HG03159 (cell line): ENCODE results near the gene RDH14.

Experiments
- ATAC-seq: cut with Tn5 transposase; IDR thresholded peaks from one replicate; pipeline ENCODE4 v1.9.1; 2021; ENCODE audit warnings: mild to moderate bottlenecking, moderate library complexity; ENCODE audit not compliant: unreplicated experiment

The RDH14 gene

GRCh38 chr2:18566145-18566769 lies 5.8 kb upstream of the RDH14 start:
- no peak for ATAC-seq

- peak; percentile 0 for ATAC-seq
Measured at GRCh38 chr2:18560797-18561085, 288 bp upstream of the RDH14 start.

GRCh38 chr2:18559531-18560030 lies 872 bp downstream of the RDH14 start:
- peak; percentile 2 for ATAC-seq

- no peak for ATAC-seq
Measured at GRCh38 chr2:18558458-18558857, 2.0 kb downstream of the RDH14 start.

- ATAC-seq, result no peak
Measured at GRCh38 chr2:18557121-18557520, 3.3 kb downstream of the RDH14 start.

GRCh38 chr2:18552351-18553077 lies 7.9 kb downstream of the RDH14 start:
- no peak for ATAC-seq

GRCh38 chr2:18551623-18552022 lies 8.8 kb downstream of the RDH14 start:
- no peak for ATAC-seq

GRCh38 chr2:18551169-18551568 lies 9.3 kb downstream of the RDH14 start:
- ATAC-seq, result no peak

- ATAC-seq, result no peak
Measured at GRCh38 chr2:18550433-18550832, 10.0 kb downstream of the RDH14 start.

- ATAC-seq, result no peak
Measured at GRCh38 chr2:18549083-18549482, 11.4 kb downstream of the RDH14 start.

GRCh38 chr2:18548621-18549020 lies 11.8 kb downstream of the RDH14 start:
- ATAC-seq, result no peak

- ATAC-seq, result no peak
Measured at GRCh38 chr2:18546567-18546966, 13.9 kb downstream of the RDH14 start.

- no peak for ATAC-seq
Measured at GRCh38 chr2:18545384-18545783, 15.1 kb downstream of the RDH14 start.

- ATAC-seq, result no peak
Measured at GRCh38 chr2:18544171-18544570, 16.3 kb downstream of the RDH14 start.

GRCh38 chr2:18540872-18541271 lies 19.6 kb downstream of the RDH14 start:
- ATAC-seq, result no peak

- no peak for ATAC-seq
Measured at GRCh38 chr2:18536697-18537096, 23.8 kb downstream of the RDH14 start.

GRCh38 chr2:18536100-18536499 lies 24.4 kb downstream of the RDH14 start:
- ATAC-seq, result no peak

GRCh38 chr2:18531194-18531593 lies 29.3 kb downstream of the RDH14 start:
- no peak for ATAC-seq

- no peak for ATAC-seq
Measured at GRCh38 chr2:18527822-18528221, 32.6 kb downstream of the RDH14 start.

GRCh38 chr2:18527326-18527725 lies 33.1 kb downstream of the RDH14 start:
- ATAC-seq, result no peak

- no peak for ATAC-seq
Measured at GRCh38 chr2:18526429-18526828, 34.0 kb downstream of the RDH14 start.

- no peak for ATAC-seq
Measured at GRCh38 chr2:18525852-18526251, 34.6 kb downstream of the RDH14 start.

GRCh38 chr2:18525236-18525635 lies 35.2 kb downstream of the RDH14 start:
- ATAC-seq, result no peak
